Tibial artery (tissue), 4 donors: ENCODE data around the gene KCNK7.

Source experiments
- DNase-seq, 2 donors: peaks; one replicate each; pipeline ENCODE4 v3.0.0-alpha.2; 2019
- H3K27ac ChIP-seq, 2 donors: fragments of 200-600 bp; sonication (generic) in 1 of 2; 1 replicate in 1 of 2; 2 replicates in 1 of 2; pipeline ENCODE4 v1.5.1; 2018 to 2019; ENCODE audit warnings: mild to moderate bottlenecking in 1 of 2
- H3K27me3 ChIP-seq, 2 donors: fragments of 200-600 bp; sonication (generic) in 1 of 2; one replicate each; pipeline versions ENCODE4 v1.5.1 to v1.6.0; 2016 to 2019
- H3K36me3 ChIP-seq, 3 donors: fragments of 200-600 bp; sonication (generic) in 2 of 3; one replicate each; pipeline ENCODE4 v1.5.1; 2016 to 2019; ENCODE audit warnings: mild to moderate bottlenecking in 2 of 3
- H3K4me1 ChIP-seq, 4 donors: fragments of 200-600 bp; sonication (generic) in 2 of 4; 1 replicate in 3 of 4; 2 replicates in 1 of 4; pipeline ENCODE4 v1.5.1; 2016 to 2019
- H3K4me3 ChIP-seq, 2 donors: fragments of 200-600 bp; sonication (generic) in 1 of 2; 1 replicate in 1 of 2; 2 replicates in 1 of 2; pipeline ENCODE4 v1.5.1; 2018 to 2019; ENCODE audit warnings: mild to moderate bottlenecking in 2 of 2
- H3K9me3 ChIP-seq, 3 donors: fragments of 200-600 bp; sonication (generic) in 1 of 3; one replicate each; pipeline ENCODE4 v1.5.1; 2016 to 2019
- intact Hi-C: fragments of 100-400 bp; cut with DNase I; formaldehyde crosslinking; loops from one replicate; pipeline ENCODE4 v1.15.0; 2023; ENCODE audit warnings: low total_unique reads
- TF ChIP-seq, protein P1 (sequence below), 2 experiments: fragments of 200-600 bp in 1 of 2; fragments of 450-650 bp in 1 of 2; IDR thresholded peaks; one replicate each; pipeline ENCODE4 v1.5.1; 2017 to 2019; ENCODE audit warnings: antibody characterized with exemption in 2 of 2, mild to moderate bottlenecking in 1 of 2, moderate library complexity in 1 of 2

Gene KCNK7

DNA sequence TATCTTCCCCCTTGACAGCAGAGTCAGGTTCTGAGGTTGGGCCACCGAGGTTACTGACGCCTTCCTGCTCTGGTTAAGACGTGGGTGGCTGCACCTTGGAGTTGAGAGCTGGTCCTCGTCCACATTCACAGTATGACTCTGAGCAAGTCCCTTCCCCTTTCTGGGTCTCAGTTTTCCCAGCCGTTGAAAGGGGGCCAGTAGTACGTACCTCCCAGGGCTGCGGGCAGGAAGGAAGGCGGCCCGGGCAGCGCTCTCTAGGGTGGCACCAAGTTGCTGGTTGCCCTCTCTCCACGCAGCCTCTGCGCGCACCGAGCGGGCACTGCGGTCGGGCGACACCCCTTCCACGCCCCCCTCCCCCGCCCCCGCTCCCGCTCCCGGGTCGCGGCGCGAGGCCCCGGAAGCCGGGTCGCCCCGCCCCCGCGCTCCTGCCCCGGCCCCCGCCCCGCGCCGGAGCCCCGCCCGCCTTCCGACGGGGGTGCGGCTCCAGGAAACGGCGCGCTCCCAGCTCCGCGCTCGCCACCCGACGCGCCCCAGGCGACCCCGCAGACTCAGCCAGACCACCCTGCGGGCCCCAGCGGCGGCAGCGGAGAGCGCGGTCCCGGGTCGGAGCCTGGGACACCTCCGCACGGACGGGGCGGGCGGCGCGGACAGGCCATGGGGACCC, 19.9 kb downstream of the KCNK7 start, which contains the start of gene EHBP1L1:
EHBP1L1 (plus strand) TSS at position 486 of the 664 bp plus-strand sequence. CDS start 250 bp downstream, outside the sequence.
- H3K9me3 ChIP-seq, result no peaks in the 10 kb centered on the region
- H3K4me3 ChIP-seq, result peak within 1 kb of the TSS; percentile 94 to 96
- intact Hi-C loops, result no loop called here
- peaks cover 0 to 77% (median 55%) of the 10 kb centered on the region in 4 donors for H3K4me1 ChIP-seq
- DNase-seq, result peak; percentile 60 to 91
- H3K27ac ChIP-seq, result peak within 1 kb of the TSS; percentile 93 to 98
- no peaks in the 10 kb centered on the region for H3K27me3 ChIP-seq
- peaks cover 18 to 27% (median 21%) of the 10 kb centered on the region in 3 donors for H3K36me3 ChIP-seq
- TF ChIP-seq, protein P1, sequence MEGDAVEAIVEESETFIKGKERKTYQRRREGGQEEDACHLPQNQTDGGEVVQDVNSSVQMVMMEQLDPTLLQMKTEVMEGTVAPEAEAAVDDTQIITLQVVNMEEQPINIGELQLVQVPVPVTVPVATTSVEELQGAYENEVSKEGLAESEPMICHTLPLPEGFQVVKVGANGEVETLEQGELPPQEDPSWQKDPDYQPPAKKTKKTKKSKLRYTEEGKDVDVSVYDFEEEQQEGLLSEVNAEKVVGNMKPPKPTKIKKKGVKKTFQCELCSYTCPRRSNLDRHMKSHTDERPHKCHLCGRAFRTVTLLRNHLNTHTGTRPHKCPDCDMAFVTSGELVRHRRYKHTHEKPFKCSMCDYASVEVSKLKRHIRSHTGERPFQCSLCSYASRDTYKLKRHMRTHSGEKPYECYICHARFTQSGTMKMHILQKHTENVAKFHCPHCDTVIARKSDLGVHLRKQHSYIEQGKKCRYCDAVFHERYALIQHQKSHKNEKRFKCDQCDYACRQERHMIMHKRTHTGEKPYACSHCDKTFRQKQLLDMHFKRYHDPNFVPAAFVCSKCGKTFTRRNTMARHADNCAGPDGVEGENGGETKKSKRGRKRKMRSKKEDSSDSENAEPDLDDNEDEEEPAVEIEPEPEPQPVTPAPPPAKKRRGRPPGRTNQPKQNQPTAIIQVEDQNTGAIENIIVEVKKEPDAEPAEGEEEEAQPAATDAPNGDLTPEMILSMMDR (IDR thresholded peaks at IDR 0.05), result no peak

DNA sequence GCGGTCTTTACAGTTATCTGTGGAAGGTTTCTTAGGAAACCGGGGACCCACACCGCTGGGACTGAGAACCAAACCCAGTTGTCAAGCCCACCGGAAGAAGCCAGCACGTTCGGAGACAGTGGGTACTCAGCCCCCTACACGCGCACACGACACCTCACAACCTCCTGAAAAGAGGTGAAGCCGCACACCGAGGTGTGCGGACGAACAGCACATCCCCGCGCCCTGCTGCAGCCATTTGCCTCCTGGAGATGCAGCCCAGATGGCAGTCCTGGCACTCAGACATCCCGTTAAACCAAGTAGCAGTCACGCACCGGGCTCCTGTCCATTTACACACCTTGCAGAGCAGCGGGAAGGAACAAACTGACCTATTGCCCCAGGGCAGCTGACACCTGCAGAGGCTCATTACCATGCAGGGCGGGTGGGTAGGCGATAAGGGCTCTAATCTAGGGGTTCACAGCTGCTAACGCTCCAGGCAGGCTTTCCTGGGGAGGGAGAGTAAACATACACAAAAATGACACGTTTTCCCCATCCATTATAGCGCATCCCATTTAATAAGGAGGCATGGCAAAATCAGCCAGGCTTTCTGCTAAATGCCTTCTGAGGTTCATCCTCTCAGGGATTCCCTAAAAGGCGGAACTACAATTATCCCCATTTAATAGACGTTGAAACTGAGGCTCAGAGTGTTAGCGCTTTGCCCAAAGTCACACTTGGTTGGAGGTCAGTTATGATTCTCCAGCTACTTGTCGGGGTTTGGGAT, 20.6 kb downstream of the KCNK7 start:
- intact Hi-C loops, result no loop called here
- DNase-seq, result no peak
- Histone ChIP-seq H3K9me3 (no peaks in the 10 kb centered on the region), H3K36me3 (peaks cover 11 to 20% (median 14%) of the 10 kb centered on the region in 3 donors), H3K27me3 (no peaks in the 10 kb centered on the region), H3K4me3 (peak overlapping the region; percentile 94 to 96), H3K27ac (peak overlapping the region; percentile 93 to 98), H3K4me1 (peaks cover 0 to 77% (median 56%) of the 10 kb centered on the region in 4 donors)
- TF ChIP-seq, protein P1 (IDR thresholded peaks at IDR 0.05), result no peak

DNA sequence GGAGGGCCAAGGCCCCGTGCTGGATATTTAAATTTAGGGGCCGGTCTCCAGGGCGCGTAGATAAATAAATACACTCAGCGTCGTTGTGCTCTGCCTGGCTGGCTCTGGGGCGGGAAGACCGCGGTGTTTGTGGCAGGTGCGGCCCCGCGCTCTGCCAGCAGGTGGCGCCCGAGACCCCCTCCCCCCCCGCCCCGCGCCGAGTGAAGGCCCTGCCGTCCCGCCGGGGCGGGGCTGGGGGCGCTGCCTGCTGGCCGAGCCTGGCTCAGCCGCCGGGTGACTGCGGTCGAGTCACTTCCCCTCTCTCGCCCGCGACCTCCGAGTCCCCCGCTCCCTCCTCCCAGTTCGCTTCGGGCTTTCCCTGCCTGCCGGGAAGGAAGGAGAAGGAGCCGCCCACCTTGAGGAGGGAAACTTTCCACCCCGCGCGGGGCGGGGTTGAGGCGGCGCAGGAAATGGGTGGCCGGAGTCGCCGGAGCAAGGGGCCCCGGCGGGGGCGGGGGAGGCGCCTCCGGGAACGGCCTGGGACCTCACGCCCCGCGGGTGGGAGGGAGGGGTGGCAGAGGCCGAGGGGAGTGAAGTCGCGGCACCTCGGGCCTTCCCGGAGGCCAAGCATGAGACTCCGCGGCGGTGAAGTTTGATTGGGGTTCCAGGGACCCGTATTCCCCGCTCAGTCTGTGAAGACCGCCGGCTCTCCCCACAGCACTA, 21.3 kb downstream of the KCNK7 start:
- Histone ChIP-seq H3K36me3 (peaks cover 5 to 13% (median 6%) of the 10 kb centered on the region in 3 donors), H3K4me3 (peak overlapping the region; percentile 94 to 96), H3K4me1 (peaks cover 0 to 75% (median 56%) of the 10 kb centered on the region in 4 donors), H3K27ac (peak overlapping the region; percentile 93 to 98), H3K27me3 (no peaks in the 10 kb centered on the region), H3K9me3 (no peaks in the 10 kb centered on the region)
- peak; percentile 91 to 97 for DNase-seq
- TF ChIP-seq, protein P1 (IDR thresholded peaks at IDR 0.05), result peak; percentile 87 to 97
- intact Hi-C loops, result no loop called here

DNA sequence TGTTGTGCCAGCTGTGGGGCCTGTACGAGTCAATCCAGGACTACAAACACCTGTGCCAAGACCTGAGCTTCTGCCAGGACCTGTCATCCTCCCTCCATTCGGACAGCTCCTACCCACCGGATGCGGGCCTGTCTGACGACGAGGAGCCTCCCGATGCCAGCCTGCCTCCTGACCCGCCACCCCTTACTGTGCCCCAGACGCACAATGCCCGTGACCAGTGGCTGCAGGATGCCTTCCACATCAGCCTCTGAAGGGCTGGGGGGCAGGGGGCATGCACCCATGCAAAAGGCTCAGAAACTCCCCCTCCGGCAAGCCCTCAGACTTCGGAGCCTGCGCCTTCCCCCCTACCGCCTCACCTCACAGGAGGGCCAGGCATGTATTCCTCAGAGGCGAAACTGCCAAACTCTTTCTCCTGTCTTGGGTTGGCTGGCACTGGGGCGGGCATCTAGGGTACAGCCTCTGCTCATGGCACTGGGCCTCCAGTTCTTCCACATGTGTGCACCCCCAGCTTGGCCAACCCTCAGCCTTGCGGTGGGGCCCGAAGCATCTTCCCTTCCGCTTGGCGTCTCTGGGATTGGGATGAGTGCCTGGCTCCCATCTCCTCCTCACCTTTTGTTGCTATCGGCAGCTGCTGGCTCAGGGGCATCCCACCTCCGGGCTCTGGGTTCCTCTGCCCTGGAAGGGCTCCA, 22.1 kb downstream of the KCNK7 start:
- no peaks in the 10 kb centered on the region for H3K27me3 ChIP-seq
- intact Hi-C loops, result no loop called here
- H3K36me3 ChIP-seq, result peaks cover 0 to 5% (median 5%) of the 10 kb centered on the region in 3 donors
- no peak for DNase-seq
- peaks cover 0 to 75% (median 56%) of the 10 kb centered on the region in 4 donors for H3K4me1 ChIP-seq
- peak overlapping the region; percentile 93 to 98 for H3K27ac ChIP-seq
- TF ChIP-seq, protein P1 (IDR thresholded peaks at IDR 0.05), result no peak
- H3K9me3 ChIP-seq, result no peaks in the 10 kb centered on the region
- peak overlapping the region; percentile 94 to 96 for H3K4me3 ChIP-seq
